ENCODE results near the gene KCNIP1. TPM values are rescaled to one million over a fixed set of nuclear protein-coding genes. Genes with fewer than 3 reads are reported as not detected.
A peak's percentile ranks its signal among the peaks of the same experiment; 100 is the strongest.

KCNIP1 gene
- total RNA-seq, 2 experiments from 2014 or later: not detected

DNA sequence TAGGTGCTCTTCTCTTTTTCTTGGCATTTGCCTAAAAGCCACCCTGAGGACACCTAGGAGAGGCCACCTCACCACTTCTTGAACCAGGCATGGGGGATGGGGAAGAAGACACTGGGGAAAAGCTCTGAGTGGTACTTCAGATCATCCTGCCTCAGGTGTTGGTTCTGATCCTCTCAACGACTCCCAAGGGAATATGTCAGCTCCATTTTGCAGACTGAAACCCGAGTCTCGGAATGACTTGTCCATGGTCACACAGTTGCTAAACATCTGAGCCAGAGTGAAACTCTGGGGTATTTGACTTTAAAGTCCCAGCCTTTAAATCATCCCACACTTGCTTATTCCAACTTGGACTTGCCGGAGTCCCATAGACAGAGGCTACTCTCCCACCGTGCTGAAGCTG, 159.1 kb downstream of the KCNIP1 start:
- H3K4me1 Mint-ChIP-seq (ENCODE audit: low read depth): no peaks in the 10 kb centered on the region
- H3K27me3 Mint-ChIP-seq (ENCODE audit: low read depth): peaks cover 13% of the 10 kb centered on the region
- ChIA-PET CTCF (no interaction called here), POLR2A (no interaction called here)
- no peak overlapping the region for H3K27ac Mint-ChIP-seq
- H3K36me3 Mint-ChIP-seq (ENCODE audit: low read depth): no peaks in the 10 kb centered on the region
- no peak overlapping the region for H3K4me3 Mint-ChIP-seq
- no peaks in the 10 kb centered on the region for H3K9me3 Mint-ChIP-seq (ENCODE audit: insufficient read depth)
- ATAC-seq (no peak), DNase-seq (no peak)

DNA sequence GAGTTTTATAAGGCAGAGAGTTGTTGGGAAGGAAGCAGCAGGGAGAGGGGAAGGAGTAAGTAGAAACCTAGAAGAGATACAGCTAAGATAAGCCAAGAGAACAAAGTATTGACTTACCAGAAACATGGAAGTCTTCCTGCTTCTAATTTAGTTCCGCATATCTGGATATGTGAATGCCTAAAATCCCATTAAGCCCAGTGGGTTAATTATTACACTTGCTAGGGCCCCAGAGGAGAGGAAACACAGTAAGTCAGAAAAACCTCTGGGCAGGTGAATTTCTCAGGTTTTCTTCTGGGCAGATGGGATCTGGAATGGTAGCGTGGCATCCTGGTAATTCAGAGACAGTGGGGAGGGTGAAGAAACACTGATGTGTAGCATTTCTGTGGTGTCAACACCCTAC, 175.0 kb downstream of the KCNIP1 start:
- Mint-ChIP-seq H3K4me3 (no peak overlapping the region), H3K4me1 (ENCODE audit: low read depth) (peaks cover 14% of the 10 kb centered on the region), H3K27ac (no peak overlapping the region), H3K9me3 (ENCODE audit: insufficient read depth) (no peaks in the 10 kb centered on the region), H3K27me3 (ENCODE audit: low read depth) (peaks cover 44% of the 10 kb centered on the region), H3K36me3 (ENCODE audit: low read depth) (no peaks in the 10 kb centered on the region)
- CTCF ChIA-PET: interaction anchor here (1.0 kb wide), 1 partner anchor 40 kb away, joined by 3 read pairs; no protein-coding TSS in a partner anchor
- no peak for ATAC-seq
- no peak for DNase-seq
- POLR2A ChIA-PET: no interaction called here

DNA sequence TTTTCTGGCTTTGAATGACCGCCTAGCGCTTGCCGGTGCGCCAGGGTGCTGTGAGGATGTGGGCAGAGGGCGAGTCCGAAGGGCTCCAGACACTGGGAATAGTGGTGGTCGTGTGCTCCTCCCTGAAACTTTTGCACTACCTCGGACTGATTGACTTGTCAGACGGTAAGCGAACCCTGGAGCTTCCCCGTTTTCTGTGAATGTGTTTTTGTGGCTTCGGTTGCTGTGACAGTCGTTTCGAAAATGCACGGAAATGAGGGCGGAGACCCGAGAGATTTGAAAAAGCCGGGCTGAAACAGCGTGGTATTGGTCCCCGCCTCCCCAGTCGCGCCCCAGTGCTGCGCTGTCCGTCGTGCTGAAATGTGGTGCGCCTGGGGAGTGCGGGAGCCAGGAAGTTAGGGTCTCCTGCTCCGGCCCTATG, 177.2 kb downstream of the KCNIP1 start:
- Mint-ChIP-seq H3K36me3 (ENCODE audit: low read depth) (no peaks in the 10 kb centered on the region), H3K27me3 (ENCODE audit: low read depth) (peaks cover 46% of the 10 kb centered on the region), H3K27ac (no peak overlapping the region), H3K9me3 (ENCODE audit: insufficient read depth) (no peaks in the 10 kb centered on the region), H3K4me3 (peak overlapping the region; percentile 58), H3K4me1 (ENCODE audit: low read depth) (peaks cover 14% of the 10 kb centered on the region)
- ChIA-PET POLR2A (interaction anchor here (1.3 kb wide), 1 partner anchor 9 kb away, joined by 3 read pairs; no protein-coding TSS in a partner anchor), CTCF (no interaction called here)
- DNase-seq (peak; percentile 84), ATAC-seq (peak; percentile 100)

DNA sequence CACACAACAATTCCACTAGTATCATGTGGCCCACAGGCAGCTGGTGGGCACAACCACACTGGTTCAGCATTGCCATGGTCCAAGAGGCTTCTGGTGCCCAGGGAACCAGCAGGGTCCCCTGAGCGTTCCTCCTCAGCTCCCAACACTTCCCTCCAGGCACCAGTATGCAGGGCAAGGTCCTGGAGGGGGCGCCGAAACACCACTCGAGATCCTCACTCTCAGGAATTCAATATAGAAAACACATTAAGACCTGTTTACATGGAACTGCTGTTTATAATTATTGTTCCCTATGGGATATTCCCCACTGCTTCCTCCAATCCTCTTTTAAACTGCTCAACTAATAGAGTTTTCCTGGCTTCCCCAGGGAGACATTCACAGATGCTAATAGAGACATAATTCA, 187.8 kb downstream of the KCNIP1 start:
- Mint-ChIP-seq H3K36me3 (ENCODE audit: low read depth) (no peaks in the 10 kb centered on the region), H3K27me3 (ENCODE audit: low read depth) (peaks cover 30% of the 10 kb centered on the region), H3K9me3 (ENCODE audit: insufficient read depth) (no peaks in the 10 kb centered on the region), H3K27ac (no peak overlapping the region), H3K4me3 (no peak overlapping the region), H3K4me1 (ENCODE audit: low read depth) (no peaks in the 10 kb centered on the region)
- CTCF ChIA-PET: no interaction called here
- POLR2A ChIA-PET: no interaction called here
- no peak for ATAC-seq
- no peak for DNase-seq

DNA sequence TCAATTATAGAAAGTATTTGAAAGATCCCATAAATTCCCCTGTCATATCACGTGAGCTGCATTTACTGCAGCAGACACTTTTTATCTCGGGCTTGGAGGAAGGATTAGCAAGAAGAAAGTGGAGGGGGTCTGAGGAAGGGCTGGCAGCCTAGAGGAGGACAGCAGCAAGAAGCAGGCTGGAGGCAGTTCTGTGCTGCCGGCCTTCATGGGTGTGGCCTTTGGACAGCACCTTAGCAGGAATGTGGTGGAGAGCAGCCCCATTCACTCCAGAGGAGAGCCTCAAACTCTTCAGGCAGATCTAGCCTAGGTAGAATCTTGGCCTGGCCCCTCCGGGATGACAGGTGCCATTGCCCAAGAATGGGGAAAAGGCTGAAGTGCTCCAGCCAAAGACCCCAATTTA, 189.9 kb downstream of the KCNIP1 start:
- CTCF ChIA-PET: no interaction called here
- Mint-ChIP-seq H3K4me1 (ENCODE audit: low read depth) (no peaks in the 10 kb centered on the region), H3K36me3 (ENCODE audit: low read depth) (no peaks in the 10 kb centered on the region), H3K27me3 (ENCODE audit: low read depth) (peaks cover 34% of the 10 kb centered on the region), H3K4me3 (no peak overlapping the region), H3K27ac (no peak overlapping the region), H3K9me3 (ENCODE audit: insufficient read depth) (no peaks in the 10 kb centered on the region)
- no peak for DNase-seq
- POLR2A ChIA-PET: no interaction called here
- ATAC-seq: no peak

DNA sequence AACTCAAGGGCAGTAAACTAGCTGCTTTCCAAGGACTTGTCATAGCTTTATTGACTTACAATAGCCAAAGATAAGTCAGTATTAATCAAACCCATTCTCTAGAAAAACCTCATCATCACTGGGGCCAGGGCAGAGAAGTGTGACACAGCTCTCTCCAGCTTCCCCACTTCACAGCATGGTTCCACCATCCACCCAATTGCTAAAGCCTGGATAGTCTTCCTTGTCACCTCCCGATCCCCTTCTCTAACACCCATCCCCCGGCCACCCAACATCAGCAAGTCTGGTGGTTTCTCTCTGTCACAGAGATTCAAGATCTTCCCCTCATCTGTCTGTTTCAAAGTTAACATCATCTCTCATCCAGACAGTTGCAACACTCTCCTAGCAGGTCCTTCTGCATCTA, 191.1 kb downstream of the KCNIP1 start:
- H3K27me3 Mint-ChIP-seq (ENCODE audit: low read depth): peaks cover 31% of the 10 kb centered on the region
- no peaks in the 10 kb centered on the region for H3K4me1 Mint-ChIP-seq (ENCODE audit: low read depth)
- no peak overlapping the region for H3K4me3 Mint-ChIP-seq
- POLR2A ChIA-PET: no interaction called here
- DNase-seq (no peak), ATAC-seq (no peak)
- CTCF ChIA-PET: no interaction called here
- H3K36me3 Mint-ChIP-seq (ENCODE audit: low read depth): no peaks in the 10 kb centered on the region
- no peak overlapping the region for H3K27ac Mint-ChIP-seq
- H3K9me3 Mint-ChIP-seq (ENCODE audit: insufficient read depth): no peaks in the 10 kb centered on the region

DNA sequence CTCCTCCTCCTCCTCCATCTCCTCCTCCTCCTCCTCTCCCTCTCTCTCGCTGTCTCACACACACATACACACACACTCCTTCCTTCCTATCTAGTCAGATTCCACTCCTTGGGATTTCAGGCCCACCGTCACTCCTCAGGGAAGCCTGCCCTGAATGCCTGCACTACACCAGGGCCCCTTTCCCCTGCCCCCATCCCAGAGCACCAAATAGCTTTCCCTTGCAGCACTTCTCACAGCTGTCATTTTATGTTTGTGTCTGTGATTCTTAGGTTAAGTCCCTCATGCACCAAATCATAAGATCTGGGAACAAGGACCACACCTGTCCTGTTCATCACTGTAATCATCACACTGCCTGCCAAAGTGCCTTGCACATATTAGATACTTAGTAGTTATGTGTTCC, 193.2 kb downstream of the KCNIP1 start:
- Mint-ChIP-seq H3K4me1 (ENCODE audit: low read depth) (no peaks in the 10 kb centered on the region), H3K27ac (no peak overlapping the region), H3K4me3 (no peak overlapping the region), H3K36me3 (ENCODE audit: low read depth) (no peaks in the 10 kb centered on the region), H3K27me3 (ENCODE audit: low read depth) (peaks cover 25% of the 10 kb centered on the region), H3K9me3 (ENCODE audit: insufficient read depth) (no peaks in the 10 kb centered on the region)
- ChIA-PET POLR2A (no interaction called here), CTCF (no interaction called here)
- DNase-seq: no peak
- ATAC-seq: no peak

DNA sequence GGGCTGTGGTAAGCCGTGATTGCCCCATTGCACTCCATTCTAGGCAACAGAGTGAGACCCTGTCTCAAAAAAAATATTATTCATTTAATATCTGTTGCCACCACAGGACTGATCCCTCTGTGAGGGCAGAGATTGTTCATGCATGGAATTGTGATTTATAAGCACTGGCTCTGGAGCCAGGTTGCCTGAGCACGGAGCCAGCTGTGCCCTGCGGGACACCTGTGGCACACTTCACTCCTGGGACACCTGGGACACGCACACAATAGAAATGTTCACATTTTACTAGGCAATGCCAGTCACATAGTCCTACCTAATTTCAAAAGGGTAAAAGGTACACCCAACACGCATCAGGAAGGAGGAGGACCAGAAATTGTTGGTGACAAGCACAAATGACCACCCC, 196.7 kb downstream of the KCNIP1 start:
- Mint-ChIP-seq H3K27me3 (ENCODE audit: low read depth) (peaks cover 15% of the 10 kb centered on the region), H3K36me3 (ENCODE audit: low read depth) (no peaks in the 10 kb centered on the region), H3K4me1 (ENCODE audit: low read depth) (no peaks in the 10 kb centered on the region), H3K4me3 (no peak overlapping the region), H3K9me3 (ENCODE audit: insufficient read depth) (no peaks in the 10 kb centered on the region), H3K27ac (no peak overlapping the region)
- ChIA-PET POLR2A (no interaction called here), CTCF (no interaction called here)
- ATAC-seq (no peak), DNase-seq (no peak)

DNA sequence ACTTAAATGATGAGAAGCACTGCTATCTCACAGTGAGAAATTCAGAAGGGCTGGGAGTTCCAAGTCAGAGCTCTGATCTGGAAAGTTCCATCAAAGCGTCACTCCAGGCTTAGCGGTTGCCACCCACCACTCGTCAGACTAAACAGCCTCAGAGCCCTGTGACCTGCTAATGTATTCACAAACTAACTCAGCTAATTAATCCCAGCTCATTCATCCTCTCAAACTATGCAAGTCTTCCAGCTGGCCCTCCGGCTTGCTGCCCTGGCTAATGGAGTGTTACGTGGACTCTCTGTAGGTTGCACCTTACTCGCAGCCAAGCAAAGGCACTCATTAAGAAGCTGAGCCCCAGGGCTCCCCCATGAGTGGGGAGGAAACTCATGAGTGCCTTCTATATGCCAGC, 197.5 kb downstream of the KCNIP1 start:
- POLR2A ChIA-PET: interaction anchor here (0.6 kb wide), 1 partner anchor 37 kb away, joined by 3 read pairs; no protein-coding TSS in a partner anchor
- CTCF ChIA-PET: interaction anchor here (0.7 kb wide), 1 partner anchor 631 kb away, joined by 3 read pairs; no protein-coding TSS in a partner anchor
- DNase-seq (no peak), ATAC-seq (no peak)
- H3K27ac Mint-ChIP-seq: no peak overlapping the region
- H3K27me3 Mint-ChIP-seq (ENCODE audit: low read depth): peaks cover 12% of the 10 kb centered on the region
- no peaks in the 10 kb centered on the region for H3K36me3 Mint-ChIP-seq (ENCODE audit: low read depth)
- H3K4me1 Mint-ChIP-seq (ENCODE audit: low read depth): no peaks in the 10 kb centered on the region
- no peaks in the 10 kb centered on the region for H3K9me3 Mint-ChIP-seq (ENCODE audit: insufficient read depth)
- H3K4me3 Mint-ChIP-seq: no peak overlapping the region

DNA sequence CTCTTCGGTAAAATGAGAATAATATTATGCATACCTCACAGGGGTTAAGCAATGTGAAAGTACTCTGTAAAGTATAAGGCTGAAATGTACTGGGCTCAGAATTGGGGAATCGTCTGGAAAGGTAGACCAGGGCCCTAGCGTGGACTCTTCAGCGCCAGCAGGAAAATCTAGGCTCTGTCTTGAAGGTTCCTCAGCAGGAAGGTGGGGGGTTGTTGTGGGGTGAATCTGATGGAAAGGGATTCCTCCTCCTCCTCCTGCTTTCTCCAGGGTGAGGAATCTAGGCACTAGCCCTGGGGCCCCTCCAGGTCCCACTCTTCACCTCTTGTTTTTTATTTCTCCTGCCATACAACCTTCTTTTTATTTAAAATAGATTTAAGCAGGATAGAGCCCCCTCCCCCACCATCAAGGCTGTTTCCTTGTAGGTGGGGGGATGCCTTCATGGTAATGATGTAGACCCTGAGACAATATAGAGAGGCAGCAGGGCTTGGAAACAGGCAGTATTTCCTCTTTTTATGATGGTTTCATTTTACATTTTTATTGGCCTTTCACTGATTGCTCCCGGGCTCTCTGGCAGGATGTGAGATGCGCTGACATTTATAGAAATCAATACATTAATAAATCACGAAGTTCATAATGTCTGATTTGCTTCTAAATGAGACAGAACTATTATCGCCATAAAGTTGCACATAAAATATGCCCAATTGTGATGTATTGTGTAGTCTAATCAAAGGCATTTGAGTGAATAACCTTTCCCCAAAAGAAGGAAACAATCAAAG, 200.8 kb downstream of the KCNIP1 start:
- ChIA-PET POLR2A (no interaction called here), CTCF (interaction anchor here (0.7 kb wide), 1 partner anchor 9 kb away, joined by 3 read pairs; no protein-coding TSS in a partner anchor)
- Mint-ChIP-seq H3K27me3 (ENCODE audit: low read depth) (peaks cover 10% of the 10 kb centered on the region), H3K9me3 (ENCODE audit: insufficient read depth) (no peaks in the 10 kb centered on the region), H3K4me1 (ENCODE audit: low read depth) (no peaks in the 10 kb centered on the region), H3K4me3 (no peak overlapping the region), H3K36me3 (ENCODE audit: low read depth) (no peaks in the 10 kb centered on the region), H3K27ac (no peak overlapping the region)
- DNase-seq: no peak
- ATAC-seq: no peak

DNA sequence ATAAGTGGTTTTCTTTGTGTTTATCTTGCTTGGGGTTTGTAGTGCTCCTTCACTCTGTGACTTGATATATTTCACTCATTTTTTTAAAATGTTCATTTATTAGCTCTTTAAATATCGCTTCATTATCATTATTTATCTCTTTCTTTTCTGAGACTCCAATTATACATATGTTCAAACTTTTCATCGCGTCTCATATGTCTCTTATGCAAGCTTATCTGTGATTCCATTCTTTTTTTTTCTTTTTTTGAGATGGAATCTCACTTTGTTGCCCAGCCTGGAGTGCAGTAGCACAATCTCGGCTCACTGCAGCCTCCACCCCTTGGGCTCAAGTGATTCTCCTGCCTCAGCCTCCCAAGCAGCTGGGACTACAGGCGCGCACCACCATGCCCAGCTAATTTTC, 205.8 kb downstream of the KCNIP1 start:
- CTCF ChIA-PET: no interaction called here

DNA sequence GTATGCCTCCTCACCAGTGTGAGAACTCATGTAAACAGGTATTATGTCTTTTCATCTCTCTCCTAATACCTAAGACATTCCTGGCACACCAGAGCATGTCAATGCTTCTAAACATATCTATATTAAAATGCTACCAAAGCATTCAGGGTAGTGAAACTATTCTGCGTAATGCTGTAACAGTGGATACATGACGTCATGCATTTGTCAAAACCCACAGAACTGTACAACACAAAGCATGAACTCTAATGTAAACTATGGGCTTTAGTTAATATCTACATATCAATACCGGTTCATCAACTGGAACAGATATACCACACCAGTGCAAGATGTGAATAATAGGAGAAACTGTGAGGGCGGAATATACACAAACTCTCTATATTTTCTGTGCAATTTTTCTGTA, 207.5 kb downstream of the KCNIP1 start:
- ATAC-seq (no peak), DNase-seq (no peak)
- ChIA-PET CTCF (no interaction called here), POLR2A (no interaction called here)
- no peaks in the 10 kb centered on the region for H3K4me1 Mint-ChIP-seq (ENCODE audit: low read depth)
- peaks cover 13% of the 10 kb centered on the region for H3K27me3 Mint-ChIP-seq (ENCODE audit: low read depth)
- no peaks in the 10 kb centered on the region for H3K36me3 Mint-ChIP-seq (ENCODE audit: low read depth)
- no peak overlapping the region for H3K27ac Mint-ChIP-seq
- no peaks in the 10 kb centered on the region for H3K9me3 Mint-ChIP-seq (ENCODE audit: insufficient read depth)
- H3K4me3 Mint-ChIP-seq: no peak overlapping the region

More for the DNA sequence above, 205.8 kb downstream of the KCNIP1 start:
- peaks cover 9% of the 10 kb centered on the region for H3K27me3 Mint-ChIP-seq (ENCODE audit: low read depth)
- H3K9me3 Mint-ChIP-seq (ENCODE audit: insufficient read depth): no peaks in the 10 kb centered on the region
- no peak for DNase-seq
- H3K4me1 Mint-ChIP-seq (ENCODE audit: low read depth): no peaks in the 10 kb centered on the region
- no peaks in the 10 kb centered on the region for H3K36me3 Mint-ChIP-seq (ENCODE audit: low read depth)
- POLR2A ChIA-PET: no interaction called here
- no peak overlapping the region for H3K27ac Mint-ChIP-seq
- no peak overlapping the region for H3K4me3 Mint-ChIP-seq
- ATAC-seq: no peak

DNA sequence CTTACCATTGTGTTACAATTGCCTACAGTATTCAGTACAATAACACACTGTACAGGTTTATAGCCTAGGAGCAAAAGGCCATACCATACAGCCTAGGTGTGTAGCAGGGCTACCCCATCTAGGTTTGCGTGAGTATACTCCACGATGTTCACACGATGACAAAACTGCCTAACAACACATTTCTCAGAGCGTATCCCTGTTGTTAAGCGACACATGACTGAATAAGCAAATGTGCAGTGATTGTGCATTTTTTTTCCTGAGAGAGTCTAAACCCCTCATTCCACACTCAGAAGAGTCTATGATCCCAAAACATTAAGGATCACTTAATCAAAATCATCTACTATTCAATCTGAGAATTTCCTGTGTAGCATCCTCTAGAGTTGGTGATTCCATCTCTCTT, 211.3 kb downstream of the KCNIP1 start:
- no peak for ATAC-seq
- ChIA-PET POLR2A (interaction anchor here (0.7 kb wide), 1 partner anchor 78 kb away, joined by 3 read pairs; no protein-coding TSS in a partner anchor), CTCF (no interaction called here)
- H3K9me3 Mint-ChIP-seq (ENCODE audit: insufficient read depth): no peaks in the 10 kb centered on the region
- peaks cover 9% of the 10 kb centered on the region for H3K27me3 Mint-ChIP-seq (ENCODE audit: low read depth)
- no peak for DNase-seq
- H3K36me3 Mint-ChIP-seq (ENCODE audit: low read depth): no peaks in the 10 kb centered on the region
- no peak overlapping the region for H3K27ac Mint-ChIP-seq
- H3K4me3 Mint-ChIP-seq: no peak overlapping the region
- H3K4me1 Mint-ChIP-seq (ENCODE audit: low read depth): no peaks in the 10 kb centered on the region

Measured in activated CD8-positive, alpha-beta T cell treated with anti-CD3 and anti-CD28 coated beads, Interleukin-2, amount 10 ng/mL, durations not matched to agents 7 days and 5 days (primary cell).